ENCODE measurements around the gene ZNF274.

The ZNF274 gene

GRCh38 chr19:58170860-58171259 lies 12.0 kb upstream of the ZNF274 start:
- Histone ChIP-seq H3K27me3 (no peaks in the 10 kb centered on the region), H3K4me3 (ENCODE audit: low read depth in 1 of 2, low read length in 1 of 2) (no peak overlapping the region), H3K9me3 (peaks cover 17% of the 10 kb centered on the region), H3K27ac (no peak overlapping the region), H3K36me3 (no peaks in the 10 kb centered on the region), H3K4me1 (ENCODE audit: control insufficient read depth in 1 of 2, insufficient read depth in 1 of 2, low read depth in 1 of 2, low read length in 1 of 2) (no peaks in the 10 kb centered on the region)
- no peak for TF ChIP-seq CTCF (IDR thresholded peaks at IDR 0.05)

- Histone ChIP-seq H3K4me3 (ENCODE audit: low read depth in 1 of 2, low read length in 1 of 2) (peak overlapping the region; percentile 96 to 97), H3K27ac (peak overlapping the region; percentile 100), H3K9me3 (peaks cover 28% of the 10 kb centered on the region), H3K4me1 (ENCODE audit: control insufficient read depth in 1 of 2, insufficient read depth in 1 of 2, low read depth in 1 of 2, low read length in 1 of 2) (peaks cover 14 to 18% of the 10 kb centered on the region in 2 experiments), H3K27me3 (no peaks in the 10 kb centered on the region), H3K36me3 (peaks cover 9% of the 10 kb centered on the region)
- TF ChIP-seq CTCF (IDR thresholded peaks at IDR 0.05): peak; percentile 41
These were observed 822 bp upstream of the ZNF274 start for GRCh38 chr19:58181902-58182576.

- TF ChIP-seq CTCF (IDR thresholded peaks at IDR 0.05): no peak
- H3K36me3 ChIP-seq: peaks cover 14% of the 10 kb centered on the region
- H3K4me1 ChIP-seq (ENCODE audit: control insufficient read depth in 1 of 2, insufficient read depth in 1 of 2, low read depth in 1 of 2, low read length in 1 of 2): peaks cover 14 to 18% of the 10 kb centered on the region in 2 experiments
- H3K4me3 ChIP-seq (ENCODE audit: low read depth in 1 of 2, low read length in 1 of 2): peak overlapping the region; percentile 96 to 97
- peaks cover 32% of the 10 kb centered on the region for H3K9me3 ChIP-seq
- H3K27ac ChIP-seq: peak overlapping the region; percentile 100
- no peaks in the 10 kb centered on the region for H3K27me3 ChIP-seq
These were observed 278 bp upstream of the ZNF274 start for GRCh38 chr19:58182577-58182988.

GRCh38 chr19:58183817-58184215 lies 955 bp downstream of the ZNF274 start:
- Histone ChIP-seq H3K27me3 (no peaks in the 10 kb centered on the region), H3K4me3 (ENCODE audit: low read depth in 1 of 2, low read length in 1 of 2) (peak overlapping the region; percentile 96 to 97), H3K36me3 (peaks cover 21% of the 10 kb centered on the region), H3K9me3 (peaks cover 27% of the 10 kb centered on the region), H3K27ac (peak overlapping the region; percentile 100), H3K4me1 (ENCODE audit: control insufficient read depth in 1 of 2, insufficient read depth in 1 of 2, low read depth in 1 of 2, low read length in 1 of 2) (peaks cover 14 to 18% of the 10 kb centered on the region in 2 experiments)
- no peak for TF ChIP-seq CTCF (IDR thresholded peaks at IDR 0.05)

GRCh38 chr19:58196901-58197616 lies 14.2 kb downstream of the ZNF274 start:
- no peak overlapping the region for H3K27ac ChIP-seq
- no peak overlapping the region for H3K4me3 ChIP-seq (ENCODE audit: low read depth in 1 of 2, low read length in 1 of 2)
- H3K9me3 ChIP-seq: peaks cover 97% of the 10 kb centered on the region
- peaks cover 48% of the 10 kb centered on the region for H3K36me3 ChIP-seq
- no peak for TF ChIP-seq CTCF (IDR thresholded peaks at IDR 0.05)
- H3K4me1 ChIP-seq (ENCODE audit: control insufficient read depth in 1 of 2, insufficient read depth in 1 of 2, low read depth in 1 of 2, low read length in 1 of 2): no peaks in the 10 kb centered on the region
- H3K27me3 ChIP-seq: no peaks in the 10 kb centered on the region

Measured in neutrophil (primary cell).